ENCODE results near the gene PTGES3.
"Not testable (repeated sequence)": the region's sequence is repeated elsewhere in the genome, so short reads cannot be mapped to it uniquely, and the experiment has no call there.

The PTGES3 gene

GRCh38 chr12:56648023-56648422 is 40.1 kb downstream of the PTGES3 start:
- DNase-seq, result not testable (repeated sequence)

- peak; percentile 96 for DNase-seq
Measured at GRCh38 chr12:56645717-56646446, 42.2 kb downstream of the PTGES3 start, which contains the start of gene ATP5F1B. TSS of gene ATP5F1B (minus strand) at chr12:56645984. CDS start at chr12:56645963, 21 bp downstream.

DNA sequence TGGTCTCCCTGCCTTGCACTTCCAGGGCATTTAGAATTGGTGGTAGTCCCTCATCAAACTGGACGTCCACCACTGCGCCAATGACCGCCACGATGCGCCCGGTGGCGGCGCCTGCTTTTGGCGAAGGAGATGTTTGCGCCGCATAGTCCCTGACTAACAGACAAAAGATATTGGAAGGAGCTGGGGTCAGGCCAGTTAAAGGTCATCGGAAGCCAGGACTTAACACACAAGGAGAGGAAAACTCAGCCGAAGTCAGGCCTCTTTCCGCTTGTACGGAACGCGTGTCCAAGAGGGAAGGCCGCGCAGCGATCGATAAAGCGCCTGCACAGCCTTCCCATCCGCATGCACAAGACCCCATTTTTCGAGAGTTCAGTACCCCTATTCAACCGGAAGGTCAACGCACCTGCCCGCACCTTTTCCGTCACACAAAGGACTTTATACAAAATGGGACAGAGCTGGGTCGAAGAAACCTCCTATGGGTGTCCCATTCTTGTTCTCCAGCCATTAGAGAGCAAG is 42.8 kb downstream of the PTGES3 start:
- peak; percentile 43 for DNase-seq

DNA sequence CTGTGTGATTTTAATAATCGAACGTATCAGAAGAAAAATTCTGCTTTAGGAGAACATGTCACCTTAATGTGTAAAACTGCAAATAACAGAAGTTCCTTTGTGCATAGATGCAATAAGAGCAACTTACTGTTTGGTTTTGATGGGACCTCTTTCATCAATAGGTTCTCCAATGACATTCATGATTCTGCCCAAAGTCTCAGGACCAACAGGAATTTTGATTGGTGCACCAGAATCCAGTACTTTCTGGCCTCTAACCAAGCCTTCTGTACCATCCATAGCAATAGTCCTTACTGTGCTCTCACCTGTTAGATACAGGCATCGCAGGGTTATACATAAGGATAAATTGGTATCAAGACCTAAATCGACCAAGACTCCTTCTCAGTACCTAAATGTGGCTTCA is 43.4 kb downstream of the PTGES3 start:
- no peak for DNase-seq

GRCh38 chr12:56641219-56641618 is 46.9 kb downstream of the PTGES3 start:
- no peak for DNase-seq

DNA sequence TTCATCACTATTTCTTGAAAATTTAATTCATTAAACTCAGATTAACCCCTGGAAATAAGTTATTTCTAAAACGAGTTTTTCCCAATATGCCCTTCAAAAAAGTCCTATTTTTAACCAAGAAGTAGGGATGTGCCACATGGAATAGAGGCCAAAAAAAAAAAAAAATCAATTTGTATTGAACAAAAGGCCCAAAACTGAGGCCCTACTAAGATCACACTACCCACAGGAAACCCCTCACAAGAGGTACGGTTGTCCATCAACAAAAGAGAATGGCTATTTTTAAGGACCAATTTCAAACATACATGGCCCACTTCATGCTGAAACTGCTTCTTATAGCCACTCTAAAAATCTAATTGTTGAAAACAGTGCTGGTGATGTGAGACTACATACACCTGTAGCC is 50.5 kb downstream of the PTGES3 start:
- no peak for DNase-seq

- peak; percentile 100 for DNase-seq
Measured at GRCh38 chr12:56636675-56637540, 51.2 kb downstream of the PTGES3 start.

- peak; percentile 93 for DNase-seq
Measured at GRCh38 chr12:56635806-56636674, 52.0 kb downstream of the PTGES3 start.

GRCh38 chr12:56634837-56635791 is 53.0 kb downstream of the PTGES3 start:
- DNase-seq, result peak; percentile 65

- peak; percentile 62 for DNase-seq
Measured at GRCh38 chr12:56634242-56634836, 53.7 kb downstream of the PTGES3 start.

DNA sequence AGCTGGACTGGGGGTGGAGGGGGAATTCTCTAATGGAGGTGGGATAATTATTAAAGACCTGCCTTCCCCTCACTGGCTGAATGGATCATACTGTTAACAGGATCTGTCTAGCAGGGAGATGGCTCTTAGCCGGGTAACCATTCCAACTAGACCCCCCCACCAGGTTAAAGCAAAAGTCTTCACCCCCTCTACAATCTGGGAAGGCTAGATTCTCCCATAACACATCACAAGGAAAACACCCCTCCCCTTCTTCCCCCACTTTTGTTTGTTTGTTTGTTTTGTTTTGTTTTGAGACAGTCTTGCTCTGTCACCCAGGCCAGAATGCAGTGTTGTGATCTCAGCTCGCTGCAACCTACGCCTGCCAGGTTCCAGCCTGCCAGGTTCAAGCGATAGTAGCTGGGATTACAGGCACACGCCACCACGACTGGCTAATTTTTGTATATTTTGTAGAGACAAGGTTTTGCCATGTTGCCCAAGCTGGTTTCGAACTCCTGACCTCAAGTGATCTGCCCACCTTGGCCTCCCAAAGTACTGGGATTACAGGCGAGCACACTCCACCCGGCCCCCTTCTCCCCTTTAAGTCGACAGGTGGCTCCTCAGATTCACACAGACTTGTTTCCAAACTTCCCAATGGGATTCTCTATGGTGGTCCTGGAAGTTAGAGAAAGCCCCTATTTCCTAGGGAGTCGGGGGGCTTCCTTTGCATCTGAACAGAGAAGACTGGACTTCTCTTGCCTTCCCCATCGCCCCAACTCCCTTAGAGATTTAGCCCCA is 54.4 kb downstream of the PTGES3 start:
- no peak for DNase-seq

- DNase-seq, result no peak
Measured at GRCh38 chr12:56632701-56633467, 55.2 kb downstream of the PTGES3 start.

DNA sequence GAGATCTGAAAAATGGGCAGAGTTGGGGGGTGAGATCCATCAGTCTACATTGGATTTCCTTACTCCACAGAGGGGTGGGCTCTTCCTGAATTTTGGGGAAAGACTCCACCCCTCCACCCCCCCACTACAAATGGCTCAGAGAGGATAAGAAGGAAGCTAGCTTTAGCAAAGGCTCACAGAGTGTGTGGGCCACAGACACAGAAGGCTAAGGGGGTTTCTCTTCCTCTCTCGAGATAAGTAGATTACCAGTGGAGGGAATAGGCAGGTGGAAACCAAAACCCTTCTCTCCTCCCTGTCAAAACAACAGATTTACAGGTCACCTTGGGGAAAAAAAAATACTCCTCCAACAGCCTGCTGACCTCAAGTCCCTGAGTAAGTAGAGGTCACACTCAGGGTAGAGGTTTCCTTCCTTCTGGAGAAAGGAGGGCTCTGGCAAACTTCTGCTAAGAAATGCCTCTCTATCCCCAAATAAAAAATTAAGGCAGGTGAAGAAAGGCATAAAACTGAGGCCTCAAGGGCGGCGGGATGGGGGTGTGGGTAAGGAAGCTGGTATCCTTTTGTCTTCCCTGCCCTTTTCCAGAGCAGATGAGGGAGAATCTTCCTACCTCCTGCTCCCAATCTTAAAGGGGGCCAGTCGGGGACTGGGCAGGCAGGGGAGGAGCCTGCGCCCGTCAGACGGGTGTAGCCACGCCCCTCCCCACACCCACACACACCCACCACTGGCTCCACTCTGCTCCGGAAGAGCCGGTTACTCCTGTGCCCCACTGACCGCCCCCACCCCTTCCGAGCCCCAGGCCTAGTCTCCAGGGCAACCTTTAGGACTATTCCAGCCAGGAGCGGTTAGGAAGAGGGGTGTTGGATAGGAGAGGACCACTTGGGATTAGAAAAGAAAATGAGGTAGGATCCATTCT is 56.0 kb downstream of the PTGES3 start:
- DNase-seq, result peak; percentile 55

GRCh38 chr12:56630180-56630632 is 57.9 kb downstream of the PTGES3 start, which contains the start of gene BAZ2A:
TSS of gene BAZ2A (minus strand) at chr12:56630326. CDS start at chr12:56617530, 12,796 bp downstream.
- DNase-seq, result peak; percentile 91

DNA sequence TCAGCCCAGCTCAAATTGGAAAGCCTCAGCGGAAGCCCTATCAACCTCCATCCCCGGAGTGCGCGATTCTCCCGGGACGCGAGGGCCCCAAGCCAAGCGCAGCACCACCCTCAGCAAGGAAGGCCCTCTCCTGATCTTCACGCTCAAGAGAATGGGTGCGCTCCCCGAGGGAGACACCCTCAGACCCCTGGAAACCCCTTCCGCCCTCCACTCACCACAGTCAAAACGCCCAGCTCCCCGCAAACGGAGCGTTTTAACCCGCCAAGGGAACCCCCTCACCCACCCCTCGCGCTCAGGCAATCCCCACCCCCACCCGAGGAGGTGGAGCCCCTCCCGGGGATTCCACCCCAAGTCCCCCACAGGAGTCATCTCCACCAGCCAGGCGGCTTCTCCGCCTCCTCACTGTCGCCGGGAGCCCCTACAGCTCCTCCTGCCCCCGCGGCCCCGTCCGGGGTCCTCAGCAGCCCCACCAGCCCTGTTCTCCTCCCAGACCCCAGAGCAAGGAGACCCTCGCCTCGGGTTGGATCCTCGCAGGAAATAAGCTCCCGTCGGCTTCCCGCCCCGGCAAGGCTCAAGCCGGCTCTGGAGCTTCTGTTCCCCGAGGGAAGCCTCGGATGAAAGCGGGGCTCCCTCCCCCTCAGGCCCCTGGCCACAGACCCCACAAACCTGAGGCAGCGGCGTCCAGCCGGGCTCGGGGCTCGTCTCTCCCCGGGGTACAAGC is 58.5 kb downstream of the PTGES3 start:
- DNase-seq, result peak; percentile 55

GRCh38 chr12:56628671-56629458 is 59.2 kb downstream of the PTGES3 start:
- DNase-seq, result peak; percentile 73
